Fibroblast of skin of left quadriceps (primary cell): ENCODE measurements around the gene EML5.

Experiments used
- DNase-seq, 2 experiments: peaks; one replicate each; pipeline ENCODE4 v3.0.0-alpha.2; 2013; ENCODE audit warnings: low read depth in 2 of 2

Gene EML5

GRCh38 chr14:88710709-88711108 lies 82.0 kb downstream of the EML5 start:
- DNase-seq: no peak

DNA sequence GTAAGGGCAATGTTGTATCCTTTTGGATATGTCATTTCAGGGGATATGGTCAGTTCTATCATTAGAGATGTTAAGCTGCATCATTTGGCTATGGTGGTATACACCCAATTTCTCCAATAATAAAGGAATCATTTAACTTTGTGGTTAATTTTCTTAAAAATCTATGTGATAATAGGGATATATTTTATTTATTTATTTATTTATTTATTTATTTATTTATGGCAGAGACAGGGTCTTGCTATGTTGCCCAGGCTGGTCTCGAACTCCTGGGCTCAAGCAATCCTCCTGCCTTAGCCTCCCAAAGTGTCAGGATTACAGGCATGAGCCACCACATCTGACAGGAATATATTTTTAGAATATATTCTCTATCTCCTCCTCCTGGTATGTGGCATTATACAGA lies 85.7 kb downstream of the EML5 start:
- DNase-seq: no peak

- no peak for DNase-seq
Measured at GRCh38 chr14:88706425-88706824, 86.3 kb downstream of the EML5 start.

DNA sequence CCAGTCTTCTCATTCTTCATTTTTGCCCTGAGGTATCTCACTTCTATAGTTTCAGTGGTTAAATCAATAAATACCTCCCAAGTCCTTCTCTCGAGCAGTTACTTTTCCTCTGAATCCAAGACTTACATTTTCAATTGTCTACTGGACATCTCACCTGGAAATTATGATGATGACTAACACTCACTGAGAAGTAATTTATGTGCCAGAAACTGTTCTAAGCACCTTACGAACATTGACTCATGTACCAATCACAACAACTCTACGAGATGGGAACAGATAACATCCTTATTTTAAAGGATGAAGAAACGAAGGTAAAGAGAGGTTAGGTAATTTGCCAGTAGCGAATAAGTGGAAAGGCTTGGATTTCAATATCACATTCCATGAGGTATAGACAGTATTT lies 94.1 kb downstream of the EML5 start:
- no peak for DNase-seq

DNA sequence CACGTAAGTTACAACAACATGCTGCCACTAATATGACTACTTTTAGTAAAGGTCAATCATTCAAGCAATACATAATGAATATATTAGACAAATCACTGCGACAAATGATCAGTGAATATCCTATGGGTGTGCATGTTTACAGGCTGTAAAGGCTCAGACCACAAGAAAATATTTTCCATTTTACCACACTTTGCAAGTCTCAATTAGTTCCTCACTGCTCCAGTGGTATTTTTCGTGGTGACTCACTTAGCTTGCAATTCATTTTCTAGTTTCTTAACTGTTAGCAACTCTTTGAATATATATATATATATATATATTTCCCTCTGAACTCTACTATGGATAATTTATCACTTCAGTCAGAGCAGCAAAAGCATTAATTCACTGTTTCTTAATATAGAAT lies 96.9 kb downstream of the EML5 start:
- no peak for DNase-seq

GRCh38 chr14:88688386-88688785 lies 104.4 kb downstream of the EML5 start:
- DNase-seq: no peak

DNA sequence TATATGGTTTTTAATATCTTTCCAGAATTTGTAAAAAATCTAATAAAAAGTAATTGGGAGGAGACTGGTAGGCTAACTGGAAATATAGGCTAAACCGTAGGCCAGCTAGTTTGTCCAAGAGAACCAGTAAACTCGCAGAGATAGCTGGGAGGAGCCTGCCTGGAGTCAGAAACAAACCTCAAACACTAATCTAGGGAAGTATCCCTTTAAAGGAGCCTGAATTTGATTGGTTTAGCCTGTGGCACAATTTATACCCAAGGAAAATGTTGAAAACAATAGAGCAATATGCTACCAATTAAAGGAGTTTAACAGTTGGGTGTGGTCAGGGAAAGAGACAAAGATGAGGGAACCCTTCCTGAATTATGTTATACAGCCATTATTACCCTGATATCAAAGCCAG lies 109.6 kb downstream of the EML5 start:
- DNase-seq: no peak

DNA sequence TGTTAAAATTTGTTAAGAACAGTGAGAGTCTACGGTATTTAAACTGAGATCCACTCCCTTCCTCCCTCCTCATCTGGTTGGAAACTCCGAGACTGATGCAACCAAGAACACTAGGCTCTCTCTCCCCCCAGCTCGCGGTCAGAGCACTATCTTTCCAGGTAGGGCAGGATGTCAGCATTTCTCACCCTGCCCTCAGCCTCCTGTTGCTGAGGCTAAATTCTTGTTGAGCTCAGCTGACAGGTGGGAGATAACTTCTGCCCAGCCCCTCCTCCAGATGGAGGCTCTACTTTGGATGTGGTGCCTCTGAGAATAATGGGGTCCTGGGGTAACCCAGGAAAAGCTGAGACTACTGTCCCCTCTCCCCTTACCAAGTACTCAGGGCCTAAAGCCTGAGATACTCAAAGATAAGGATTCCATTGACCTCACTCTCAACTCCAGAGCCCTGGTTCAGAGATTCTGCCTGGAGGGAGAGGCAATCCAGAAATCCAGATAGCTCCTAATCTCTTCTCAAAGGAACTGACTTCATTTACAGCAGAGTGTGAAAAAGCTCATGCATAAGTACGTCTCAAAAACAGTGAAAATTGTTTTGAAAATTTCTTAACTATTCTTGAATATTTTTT lies 110.1 kb downstream of the EML5 start:
- DNase-seq: no peak

- DNase-seq: no peak
Measured at GRCh38 chr14:88681755-88682494, 110.8 kb downstream of the EML5 start.

- DNase-seq: no peak
Measured at GRCh38 chr14:88669346-88669745, 123.4 kb downstream of the EML5 start.

- no peak for DNase-seq
Measured at GRCh38 chr14:88668448-88669116, 124.2 kb downstream of the EML5 start.

- peak; percentile 48 to 55 for DNase-seq
Measured at GRCh38 chr14:88667555-88668273, 125.0 kb downstream of the EML5 start.

DNA sequence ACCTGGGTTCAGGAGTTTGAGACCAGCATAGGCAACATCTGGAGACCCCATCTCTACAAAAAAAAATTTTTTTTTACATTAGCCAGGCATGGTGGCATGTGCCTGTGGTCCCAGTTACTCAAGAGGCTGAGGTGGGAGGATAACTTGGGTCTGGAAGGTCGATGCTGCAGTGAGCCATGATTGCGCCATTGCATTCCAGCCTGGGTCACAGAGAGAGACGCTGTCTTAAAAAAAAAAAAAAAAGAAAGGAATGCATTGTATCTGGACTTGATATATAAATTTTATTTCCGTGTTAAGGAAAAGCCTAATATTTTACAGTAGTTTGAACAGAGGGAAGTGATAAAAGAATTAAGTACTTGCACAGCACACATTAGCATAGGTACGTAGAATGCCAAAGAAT lies 132.7 kb downstream of the EML5 start:
- peak; percentile 7 to 12 for DNase-seq

DNA sequence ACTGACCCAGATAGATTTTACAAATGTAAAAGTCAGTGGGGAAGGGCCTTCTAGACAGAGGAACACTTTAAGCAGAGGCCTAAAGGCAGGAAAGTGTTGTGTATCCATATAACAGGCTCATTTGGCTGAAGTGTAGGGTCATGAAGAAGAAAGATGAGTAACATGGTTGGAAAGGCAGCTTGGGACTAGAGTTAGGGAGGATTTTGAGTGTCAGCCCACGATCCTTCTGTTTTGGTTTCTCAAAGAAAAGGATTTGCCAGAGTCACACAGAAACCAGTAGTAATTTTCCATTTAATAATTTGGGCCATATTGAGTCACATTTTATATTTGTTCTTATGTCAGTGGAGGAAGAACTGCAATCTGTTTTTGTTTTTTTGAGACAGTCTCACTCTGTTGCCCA lies 153.5 kb downstream of the EML5 start:
- no peak for DNase-seq

DNA sequence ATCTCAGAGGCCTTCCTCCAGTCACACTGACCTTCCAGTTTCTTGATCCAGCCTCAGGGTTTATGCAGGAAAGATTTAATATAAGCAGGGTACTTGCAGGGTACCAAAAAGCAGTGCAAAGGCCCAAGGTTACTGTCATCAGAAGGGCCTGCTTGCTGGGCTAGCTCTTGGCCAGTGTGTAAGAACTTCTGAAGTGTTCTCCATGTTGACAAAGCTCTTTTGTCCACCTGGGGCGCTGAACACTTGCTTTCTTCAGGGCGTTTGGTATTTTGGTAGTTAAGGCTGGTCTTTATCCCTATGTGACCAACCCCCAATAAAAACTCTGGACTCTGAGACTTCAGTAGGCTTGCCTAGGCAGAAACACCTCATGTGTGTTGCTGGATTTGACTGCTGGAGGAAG lies 160.2 kb downstream of the EML5 start:
- no peak for DNase-seq

GRCh38 chr14:88631091-88631490 lies 161.7 kb downstream of the EML5 start:
- DNase-seq: no peak

- no peak for DNase-seq
Measured at GRCh38 chr14:88630565-88630964, 162.2 kb downstream of the EML5 start.

- DNase-seq: no peak
Measured at GRCh38 chr14:88628462-88628861, 164.3 kb downstream of the EML5 start.

DNA sequence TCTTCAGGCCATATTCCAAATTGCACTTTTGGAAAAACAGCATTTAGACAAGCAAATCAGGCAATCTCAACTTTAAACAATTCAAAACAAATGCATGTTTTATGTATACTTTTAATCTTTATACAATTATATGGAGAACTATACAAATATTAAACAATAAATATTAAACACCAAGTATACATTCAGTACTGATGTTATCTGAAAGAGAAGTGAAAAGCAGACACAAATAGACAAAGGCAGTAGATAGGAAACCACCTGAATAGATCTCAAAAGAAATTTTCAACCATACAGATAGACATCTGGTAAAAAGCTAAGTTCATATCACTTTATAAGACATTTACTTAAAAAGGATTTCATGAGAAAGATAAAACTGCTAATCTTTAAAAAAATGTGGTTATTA lies 164.7 kb downstream of the EML5 start:
- no peak for DNase-seq

DNA sequence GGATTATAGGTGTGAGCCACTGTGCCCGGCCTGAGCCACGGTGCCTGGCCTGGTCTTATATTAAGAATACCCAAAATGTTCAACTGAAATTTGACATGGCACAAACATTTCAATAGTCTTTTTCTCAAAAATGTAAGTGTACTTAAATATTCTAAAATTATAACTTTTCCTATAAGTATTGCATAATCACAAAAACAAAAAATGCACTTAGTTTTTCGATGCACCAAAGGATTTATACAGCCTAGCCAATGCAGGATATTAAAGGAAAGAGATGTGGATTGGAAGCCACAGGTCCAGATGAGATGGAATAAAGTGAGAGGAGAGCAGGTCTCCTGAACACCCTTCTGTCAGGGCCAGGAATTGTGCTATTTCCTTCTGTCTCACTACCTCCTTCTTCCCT lies 167.1 kb downstream of the EML5 start:
- no peak for DNase-seq

DNA sequence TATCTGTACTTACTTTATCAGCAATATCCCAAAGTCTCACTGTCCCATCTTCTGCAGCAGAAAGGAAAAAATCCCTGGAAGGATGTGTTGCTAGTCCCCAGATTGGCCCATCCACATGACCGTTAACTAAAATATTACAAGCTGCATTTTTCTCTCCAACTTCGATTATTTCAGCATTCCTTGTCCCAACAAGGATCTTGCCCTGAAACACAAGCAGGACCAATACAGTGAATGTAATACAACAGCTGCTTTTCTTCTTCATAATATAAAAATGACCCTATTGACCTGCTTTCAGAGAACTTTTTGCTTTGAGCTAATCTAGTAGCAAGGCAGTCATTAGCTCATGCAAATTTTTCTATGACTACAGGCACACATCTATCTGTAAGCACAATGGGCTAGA lies 171.7 kb downstream of the EML5 start:
- DNase-seq: no peak

DNA sequence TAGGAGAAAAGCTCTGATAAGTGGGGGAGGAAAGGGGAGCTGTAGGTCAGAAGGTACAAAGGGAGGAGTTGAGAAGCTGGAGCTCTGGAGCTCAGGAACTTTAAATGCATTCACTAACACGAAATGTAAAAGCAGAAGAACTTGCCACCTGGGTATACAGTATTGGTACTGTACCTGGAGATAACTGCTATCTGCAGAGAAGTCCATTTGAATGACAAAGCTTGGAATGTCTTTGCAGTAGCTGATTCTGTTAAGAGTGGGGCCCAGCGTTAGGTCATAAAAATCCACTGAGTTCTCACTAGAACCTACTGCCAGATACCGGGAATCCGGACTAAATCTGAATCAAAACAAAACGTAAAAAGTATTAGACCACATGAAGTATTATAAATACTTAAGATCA lies 174.3 kb downstream of the EML5 start:
- DNase-seq: no peak

- DNase-seq: no peak
Measured at GRCh38 chr14:88617479-88617878, 175.3 kb downstream of the EML5 start.
